ENCODE data around the gene CAMSAP1. TPM values are rescaled to one million over a fixed set of nuclear protein-coding genes. Genes with fewer than 3 reads are reported as not detected.
"Not testable (repeated sequence)": the region's sequence is repeated elsewhere in the genome, so short reads cannot be mapped to it uniquely, and the experiment has no call there.

Gene CAMSAP1
- total RNA-seq, 4 donors from 2014 or later: 11.8 to 23.4 (median 19.9) TPM

DNA sequence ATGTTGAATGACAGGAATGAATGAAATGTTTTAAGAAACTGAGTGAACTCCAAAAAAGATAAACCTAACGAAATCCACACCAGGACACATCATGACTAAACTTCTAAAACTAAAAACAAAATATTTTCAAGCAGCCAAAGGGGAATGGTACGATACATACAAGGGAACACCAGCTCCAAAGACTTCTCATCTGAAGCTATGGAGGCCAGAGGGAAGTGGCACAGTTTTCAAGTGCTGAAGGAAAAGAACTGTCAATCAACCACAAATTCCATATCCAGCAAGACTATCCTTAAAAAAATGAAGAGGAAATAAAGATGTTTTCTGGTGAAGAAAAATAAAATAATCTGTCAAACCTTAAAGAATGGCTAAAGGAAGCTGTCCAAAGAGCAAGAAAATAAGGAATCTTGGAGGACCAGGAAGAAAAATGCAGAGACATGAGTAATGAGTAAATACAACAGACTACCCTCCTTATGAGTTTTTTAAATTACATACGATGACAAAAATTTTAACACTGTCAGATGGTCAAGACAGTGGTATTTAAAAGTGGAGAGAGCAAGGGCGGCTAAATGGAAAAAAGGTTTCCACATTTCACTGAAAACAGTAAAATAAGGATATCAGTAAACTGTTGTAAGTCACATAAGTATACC lies 12.0 kb downstream of the CAMSAP1 start:
- 95 to 96% methylated on average over 4 of the region's 4 CpGs for WGBS, 2 donors
- Histone ChIP-seq H3K4me1 (peaks cover 0 to 6% of the 10 kb centered on the region in 2 donors), H3K27me3 (no peaks in the 10 kb centered on the region), H3K4me3 (replicated peaks in 1 of 3) (no peak overlapping the region), H3K27ac (no peak overlapping the region), H3K36me3 (no peaks in the 10 kb centered on the region), H3K9me3 (no peaks in the 10 kb centered on the region)
- intact Hi-C loops (cut with DNase I): no loop called here
- DNase-seq: no peak
- TF ChIP-seq, protein P1, sequence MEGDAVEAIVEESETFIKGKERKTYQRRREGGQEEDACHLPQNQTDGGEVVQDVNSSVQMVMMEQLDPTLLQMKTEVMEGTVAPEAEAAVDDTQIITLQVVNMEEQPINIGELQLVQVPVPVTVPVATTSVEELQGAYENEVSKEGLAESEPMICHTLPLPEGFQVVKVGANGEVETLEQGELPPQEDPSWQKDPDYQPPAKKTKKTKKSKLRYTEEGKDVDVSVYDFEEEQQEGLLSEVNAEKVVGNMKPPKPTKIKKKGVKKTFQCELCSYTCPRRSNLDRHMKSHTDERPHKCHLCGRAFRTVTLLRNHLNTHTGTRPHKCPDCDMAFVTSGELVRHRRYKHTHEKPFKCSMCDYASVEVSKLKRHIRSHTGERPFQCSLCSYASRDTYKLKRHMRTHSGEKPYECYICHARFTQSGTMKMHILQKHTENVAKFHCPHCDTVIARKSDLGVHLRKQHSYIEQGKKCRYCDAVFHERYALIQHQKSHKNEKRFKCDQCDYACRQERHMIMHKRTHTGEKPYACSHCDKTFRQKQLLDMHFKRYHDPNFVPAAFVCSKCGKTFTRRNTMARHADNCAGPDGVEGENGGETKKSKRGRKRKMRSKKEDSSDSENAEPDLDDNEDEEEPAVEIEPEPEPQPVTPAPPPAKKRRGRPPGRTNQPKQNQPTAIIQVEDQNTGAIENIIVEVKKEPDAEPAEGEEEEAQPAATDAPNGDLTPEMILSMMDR (IDR thresholded peaks at IDR 0.05): no peak
- no peak for TF ChIP-seq POLR2A (IDR thresholded peaks at IDR 0.05)

DNA sequence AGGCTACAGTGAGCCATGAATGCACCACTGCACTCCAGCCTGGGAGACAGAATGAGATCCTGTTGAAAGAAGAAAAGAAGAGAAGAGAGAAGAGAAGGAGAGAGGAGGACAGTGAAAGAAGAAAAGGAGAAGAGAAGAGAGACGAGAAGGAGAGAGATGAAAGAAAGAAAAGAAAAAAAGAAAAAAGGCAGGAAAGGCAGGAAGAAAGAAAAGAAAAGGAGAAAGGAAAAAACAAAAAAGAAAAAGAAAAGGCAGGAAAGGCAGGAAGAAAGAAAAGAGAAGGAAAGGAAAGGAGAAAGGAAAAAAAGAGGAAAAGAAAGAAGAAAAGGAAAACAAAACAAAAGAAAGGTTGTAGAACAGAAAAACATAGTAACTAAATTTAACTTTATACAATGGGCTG lies 14.2 kb downstream of the CAMSAP1 start:
- WGBS, 2 donors: 89 to 91% methylated on average over 1 of the region's 1 CpG
- DNase-seq: no peak
- intact Hi-C loops (cut with DNase I): no loop called here
- Histone ChIP-seq H3K27me3 (no peaks in the 10 kb centered on the region), H3K27ac (no peak overlapping the region), H3K4me3 (replicated peaks in 1 of 3) (no peak overlapping the region), H3K4me1 (peaks cover 0 to 6% of the 10 kb centered on the region in 2 donors), H3K9me3 (no peaks in the 10 kb centered on the region), H3K36me3 (no peaks in the 10 kb centered on the region)
- TF ChIP-seq, protein P1 (IDR thresholded peaks at IDR 0.05): no peak
- TF ChIP-seq POLR2A (IDR thresholded peaks at IDR 0.05): no peak

GRCh38 chr9:135892327-135892726 lies 15.0 kb downstream of the CAMSAP1 start:
- DNase-seq; H3K27ac ChIP-seq; H3K36me3 ChIP-seq; H3K4me3 ChIP-seq (replicated peaks in 1 of 3); intact Hi-C loops (cut with DNase I); H3K9me3 ChIP-seq; H3K4me1 ChIP-seq; H3K27me3 ChIP-seq: not testable (repeated sequence)
- WGBS, 2 donors: 95 to 97% methylated on average over 6 of the region's 6 CpGs

- Histone ChIP-seq H3K4me3 (replicated peaks in 1 of 3) (no peak overlapping the region), H3K36me3 (no peaks in the 10 kb centered on the region), H3K4me1 (peaks cover 3 to 16% of the 10 kb centered on the region in 2 donors), H3K9me3 (no peaks in the 10 kb centered on the region), H3K27me3 (no peaks in the 10 kb centered on the region), H3K27ac (no peak overlapping the region)
- intact Hi-C loops (cut with DNase I): no loop called here
- no peak for DNase-seq
- WGBS, 2 donors: 71 to 82% methylated on average over 8 of the region's 8 CpGs
- TF ChIP-seq, protein P1 (IDR thresholded peaks at IDR 0.05): no peak
- no peak for TF ChIP-seq POLR2A (IDR thresholded peaks at IDR 0.05)
These were observed 16.2 kb downstream of the CAMSAP1 start for GRCh38 chr9:135891027-135891631.

GRCh38 chr9:135890190-135891026 lies 16.9 kb downstream of the CAMSAP1 start:
- H3K36me3 ChIP-seq: no peaks in the 10 kb centered on the region
- no peak for TF ChIP-seq POLR2A (IDR thresholded peaks at IDR 0.05)
- TF ChIP-seq, protein P1 (IDR thresholded peaks at IDR 0.05): no peak
- WGBS, 2 donors: 80 to 89% methylated on average over 16 to 18 of the region's 18 CpGs
- H3K27me3 ChIP-seq: no peaks in the 10 kb centered on the region
- DNase-seq: no peak
- H3K27ac ChIP-seq: no peak overlapping the region
- H3K4me3 ChIP-seq (replicated peaks in 1 of 3): no peak overlapping the region
- H3K9me3 ChIP-seq: no peaks in the 10 kb centered on the region
- H3K4me1 ChIP-seq: peaks cover 5 to 16% of the 10 kb centered on the region in 2 donors
- intact Hi-C loops (cut with DNase I): no loop called here
